Left kidney (tissue), 2 donors: ENCODE measurements around the gene FXYD3. TPM values are rescaled to one million over a fixed set of nuclear protein-coding genes. Genes with fewer than 3 reads are reported as not detected.

Experiments
- DNase-seq: peaks from one replicate; pipeline ENCODE4 v3.0.0-alpha.2; 2013
- polyA plus RNA-seq: library from polyadenylated mRNA; unstranded; fragments of 120-200 nt; gene quantifications from one replicate; pipeline ENCODE4 v1.2.1, GENCODE V29; 2013; ENCODE audit not compliant: insufficient read length

The FXYD3 gene
- polyA plus RNA-seq, 1 donor: 18.6 TPM

- DNase-seq: no peak
These were observed 45.2 kb downstream of the FXYD3 start for GRCh38 chr19:35160629-35161433.

GRCh38 chr19:35161434-35161743 is 45.8 kb downstream of the FXYD3 start:
- DNase-seq: no peak

- DNase-seq: no peak
These were observed 47.1 kb downstream of the FXYD3 start for GRCh38 chr19:35162471-35163326.

GRCh38 chr19:35164418-35164817 is 48.8 kb downstream of the FXYD3 start:
- no peak for DNase-seq

- no peak for DNase-seq
These were observed 49.8 kb downstream of the FXYD3 start for GRCh38 chr19:35165200-35166058.

- DNase-seq: no peak
These were observed 50.8 kb downstream of the FXYD3 start for GRCh38 chr19:35166100-35167063.

- no peak for DNase-seq
These were observed 51.9 kb downstream of the FXYD3 start for GRCh38 chr19:35167251-35168119.

- no peak for DNase-seq
These were observed 52.6 kb downstream of the FXYD3 start for GRCh38 chr19:35168196-35168595.

- no peak for DNase-seq
These were observed 53.8 kb downstream of the FXYD3 start for GRCh38 chr19:35169221-35169995.

GRCh38 chr19:35170359-35171061 is 54.9 kb downstream of the FXYD3 start:
- DNase-seq: no peak

- no peak for DNase-seq
These were observed 56.1 kb downstream of the FXYD3 start for GRCh38 chr19:35171730-35172129.

Other genes with a start within 250 kb of the FXYD3 start
- gene ZNF30, start 188.9 kb upstream of the FXYD3 start, polyA plus RNA-seq: 9.6 TPM
- gene ZNF792, start 151.6 kb upstream of the FXYD3 start, polyA plus RNA-seq: 6.3 TPM
- 62.1 TPM for gene GRAMD1A, start 115.5 kb upstream of the FXYD3 start, polyA plus RNA-seq
- gene SCN1B, start 85.4 kb upstream of the FXYD3 start, polyA plus RNA-seq: 0.96 TPM
- 89.0 TPM for gene HPN, start 74.1 kb upstream of the FXYD3 start, polyA plus RNA-seq
- 2.3 TPM for gene LGI4, start 19.2 kb downstream of the FXYD3 start, polyA plus RNA-seq
- gene FXYD1, start 23.0 kb downstream of the FXYD3 start, polyA plus RNA-seq: 18.6 TPM
- 0.58 TPM for gene FXYD7, start 27.4 kb downstream of the FXYD3 start, polyA plus RNA-seq
- gene FXYD5, start 38.9 kb downstream of the FXYD3 start, polyA plus RNA-seq: 15.0 TPM
- not detected for gene FAM187B, start 112.9 kb downstream of the FXYD3 start, polyA plus RNA-seq
- gene LSR, start 133.2 kb downstream of the FXYD3 start, polyA plus RNA-seq: 46.0 TPM
- gene USF2, start 153.1 kb downstream of the FXYD3 start, polyA plus RNA-seq: 174 TPM
- gene HAMP, start 166.7 kb downstream of the FXYD3 start, polyA plus RNA-seq: 0.53 TPM
- gene MAG, start 176.3 kb downstream of the FXYD3 start, polyA plus RNA-seq: 3.5 TPM
- gene CD22, start 213.4 kb downstream of the FXYD3 start, polyA plus RNA-seq: 15.9 TPM
- 0.33 TPM for gene FFAR1, start 232.1 kb downstream of the FXYD3 start, polyA plus RNA-seq
- 0.15 TPM for gene FFAR3, start 242.6 kb downstream of the FXYD3 start, polyA plus RNA-seq